Mesothelial cell of epicardium (in vitro differentiated cells): Measurements from ENCODE around the gene NACC2. TPM values are rescaled to one million over a fixed set of nuclear protein-coding genes. Genes with fewer than 3 reads are reported as not detected.

Source experiments
- DNase-seq, 2 experiments: peaks; one replicate each; pipeline ENCODE4 v3.0.0; 2021; ENCODE audit warnings: low spot score in 2 of 2; ENCODE audit not compliant: unreplicated experiment in 2 of 2
- H3K27ac Mint-ChIP-seq: 2 replicates; pipeline ENCODE4 v1.8.0; 2021; ENCODE audit warnings: mixed read lengths
- H3K27me3 Mint-ChIP-seq: 2 replicates; pipeline ENCODE4 v1.8.0; 2021; ENCODE audit warnings: low read depth, mixed read lengths
- H3K36me3 Mint-ChIP-seq: 2 replicates; pipeline ENCODE4 v1.8.0; 2021; ENCODE audit warnings: mixed read lengths
- H3K4me1 Mint-ChIP-seq: 2 replicates; pipeline ENCODE4 v1.8.0; 2021; ENCODE audit warnings: mixed read lengths
- H3K4me3 Mint-ChIP-seq: 2 replicates; pipeline ENCODE4 v1.8.0; 2021; ENCODE audit warnings: mild to moderate bottlenecking, moderate library complexity, mixed read lengths
- H3K9me3 Mint-ChIP-seq: 2 replicates; pipeline ENCODE4 v1.8.0; 2021; ENCODE audit warnings: mixed read lengths
- total RNA-seq: library from RNA; stranded (reverse); gene quantifications from 3 replicates; pipeline ENCODE4 v1.2.1, GENCODE V29; 2021
- TF ChIP-seq, protein P1 (sequence below): fragments of 200-600 bp; sonication (generic); IDR thresholded peaks from one replicate; pipeline ENCODE4 v1.5.0; 2021; ENCODE audit warnings: antibody characterized with exemption; ENCODE audit not compliant: unreplicated experiment

Gene NACC2, protein sequence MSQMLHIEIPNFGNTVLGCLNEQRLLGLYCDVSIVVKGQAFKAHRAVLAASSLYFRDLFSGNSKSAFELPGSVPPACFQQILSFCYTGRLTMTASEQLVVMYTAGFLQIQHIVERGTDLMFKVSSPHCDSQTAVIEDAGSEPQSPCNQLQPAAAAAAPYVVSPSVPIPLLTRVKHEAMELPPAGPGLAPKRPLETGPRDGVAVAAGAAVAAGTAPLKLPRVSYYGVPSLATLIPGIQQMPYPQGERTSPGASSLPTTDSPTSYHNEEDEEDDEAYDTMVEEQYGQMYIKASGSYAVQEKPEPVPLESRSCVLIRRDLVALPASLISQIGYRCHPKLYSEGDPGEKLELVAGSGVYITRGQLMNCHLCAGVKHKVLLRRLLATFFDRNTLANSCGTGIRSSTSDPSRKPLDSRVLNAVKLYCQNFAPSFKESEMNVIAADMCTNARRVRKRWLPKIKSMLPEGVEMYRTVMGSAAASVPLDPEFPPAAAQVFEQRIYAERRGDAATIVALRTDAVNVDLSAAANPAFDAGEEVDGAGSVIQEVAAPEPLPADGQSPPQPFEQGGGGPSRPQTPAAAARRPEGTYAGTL
- 18.4 to 20.0 TPM (median 19.1 TPM) in 3 replicates for total RNA-seq

DNA sequence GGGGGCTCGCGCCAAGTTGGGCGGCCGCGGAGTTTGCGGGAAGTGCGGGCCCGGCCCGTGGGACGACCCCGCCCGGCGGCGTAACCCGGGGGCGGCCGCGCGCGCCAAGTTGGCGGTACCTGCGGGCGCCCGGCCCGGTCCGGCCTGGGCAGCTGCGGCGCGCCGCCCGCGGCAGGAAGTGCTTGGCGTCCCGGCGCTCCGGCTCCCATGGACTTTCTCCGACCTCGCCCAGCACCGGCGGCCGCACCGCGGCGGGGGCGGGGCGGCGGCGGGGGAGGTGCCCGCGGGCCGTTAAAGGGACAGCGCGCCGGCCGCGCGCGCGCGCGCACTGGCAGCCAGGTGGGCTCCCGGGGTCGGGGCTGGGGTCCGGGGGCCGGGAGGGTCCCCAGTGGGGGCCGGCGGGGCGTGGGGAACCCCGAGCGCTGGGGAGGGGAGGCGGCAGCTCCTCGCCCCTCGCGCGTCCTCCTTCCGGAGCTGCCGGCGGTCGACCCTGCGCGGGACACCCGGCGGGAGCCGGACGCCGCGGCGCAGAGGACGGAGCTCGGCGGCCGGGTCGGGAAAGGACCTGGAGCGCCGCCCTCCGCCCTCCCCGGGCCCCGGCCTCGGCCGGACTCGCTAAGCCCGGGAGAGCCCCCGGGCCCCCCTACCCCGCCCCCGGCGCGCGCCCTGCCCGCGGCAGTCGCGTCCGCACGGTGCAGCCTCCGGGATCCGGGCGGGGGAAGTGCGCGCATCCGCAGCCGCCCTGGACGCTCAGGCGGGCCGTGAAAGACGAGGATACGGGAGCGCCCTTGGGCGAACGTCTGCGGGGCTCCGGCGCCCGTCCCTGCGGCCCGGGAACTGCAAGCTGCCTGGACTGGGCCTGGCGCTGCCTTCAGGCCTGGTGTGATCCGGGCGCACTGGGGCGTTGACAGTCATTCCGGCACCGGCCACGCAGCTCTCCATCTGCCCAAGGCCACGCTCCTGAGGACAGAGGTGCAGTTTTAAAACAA, at the start of gene NACC2:
NACC2 (minus strand) TSS at position 220 of the 989 bp plus-strand sequence. CDS start 44,768 bp downstream, outside the sequence.
- Mint-ChIP-seq H3K36me3 (no peaks in the 10 kb centered on the region), H3K9me3 (no peaks in the 10 kb centered on the region), H3K4me3 (peak within 1 kb of the TSS; percentile 66), H3K27me3 (peaks cover 2% of the 10 kb centered on the region), H3K27ac (no peak within 1 kb of the TSS), H3K4me1 (peaks cover 28% of the 10 kb centered on the region)
- TF ChIP-seq, protein P1, sequence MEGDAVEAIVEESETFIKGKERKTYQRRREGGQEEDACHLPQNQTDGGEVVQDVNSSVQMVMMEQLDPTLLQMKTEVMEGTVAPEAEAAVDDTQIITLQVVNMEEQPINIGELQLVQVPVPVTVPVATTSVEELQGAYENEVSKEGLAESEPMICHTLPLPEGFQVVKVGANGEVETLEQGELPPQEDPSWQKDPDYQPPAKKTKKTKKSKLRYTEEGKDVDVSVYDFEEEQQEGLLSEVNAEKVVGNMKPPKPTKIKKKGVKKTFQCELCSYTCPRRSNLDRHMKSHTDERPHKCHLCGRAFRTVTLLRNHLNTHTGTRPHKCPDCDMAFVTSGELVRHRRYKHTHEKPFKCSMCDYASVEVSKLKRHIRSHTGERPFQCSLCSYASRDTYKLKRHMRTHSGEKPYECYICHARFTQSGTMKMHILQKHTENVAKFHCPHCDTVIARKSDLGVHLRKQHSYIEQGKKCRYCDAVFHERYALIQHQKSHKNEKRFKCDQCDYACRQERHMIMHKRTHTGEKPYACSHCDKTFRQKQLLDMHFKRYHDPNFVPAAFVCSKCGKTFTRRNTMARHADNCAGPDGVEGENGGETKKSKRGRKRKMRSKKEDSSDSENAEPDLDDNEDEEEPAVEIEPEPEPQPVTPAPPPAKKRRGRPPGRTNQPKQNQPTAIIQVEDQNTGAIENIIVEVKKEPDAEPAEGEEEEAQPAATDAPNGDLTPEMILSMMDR: no peak
- DNase-seq: peak; percentile 46 to 59

DNA sequence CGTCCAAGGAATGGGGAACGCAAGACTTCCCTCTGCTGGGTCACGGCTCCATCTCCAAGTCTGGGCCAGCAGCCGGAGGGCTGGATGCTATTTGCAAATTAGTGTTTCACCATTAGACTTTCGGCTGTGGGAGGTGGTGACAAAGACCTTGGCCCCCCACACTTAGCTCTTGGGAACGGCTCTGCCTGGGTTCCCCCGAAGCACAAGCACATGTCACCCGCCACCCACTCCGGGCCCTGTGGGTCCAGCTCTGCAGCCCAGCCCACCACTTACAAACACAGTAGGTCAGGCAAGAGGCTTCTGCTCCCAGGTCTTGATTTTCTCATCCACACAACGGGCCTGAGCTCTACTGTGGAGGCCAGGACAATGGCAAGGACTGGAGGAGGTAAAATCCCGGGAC, 49.4 kb upstream of the NACC2 start:
- Mint-ChIP-seq H3K27ac (no peak overlapping the region), H3K27me3 (peaks cover 7% of the 10 kb centered on the region), H3K36me3 (no peaks in the 10 kb centered on the region), H3K4me3 (no peak overlapping the region), H3K4me1 (peaks cover 1% of the 10 kb centered on the region), H3K9me3 (no peaks in the 10 kb centered on the region)
- peak in 1 of 2 experiments; percentile 7 for DNase-seq
- TF ChIP-seq, protein P1: no peak

GRCh38 chr9:136143215-136144001, 48.3 kb upstream of the NACC2 start:
- peaks cover 10% of the 10 kb centered on the region for H3K27me3 Mint-ChIP-seq
- H3K27ac Mint-ChIP-seq: no peak overlapping the region
- TF ChIP-seq, protein P1: peak; percentile 25
- peaks cover 1% of the 10 kb centered on the region for H3K4me1 Mint-ChIP-seq
- no peak overlapping the region for H3K4me3 Mint-ChIP-seq
- no peaks in the 10 kb centered on the region for H3K9me3 Mint-ChIP-seq
- no peaks in the 10 kb centered on the region for H3K36me3 Mint-ChIP-seq
- DNase-seq: peak in 1 of 2 experiments; percentile 19

GRCh38 chr9:136142859-136143214, 47.7 kb upstream of the NACC2 start:
- H3K4me3 Mint-ChIP-seq: no peak overlapping the region
- H3K27ac Mint-ChIP-seq: no peak overlapping the region
- no peak for DNase-seq
- no peaks in the 10 kb centered on the region for H3K4me1 Mint-ChIP-seq
- H3K9me3 Mint-ChIP-seq: no peaks in the 10 kb centered on the region
- TF ChIP-seq, protein P1: no peak
- H3K36me3 Mint-ChIP-seq: no peaks in the 10 kb centered on the region
- H3K27me3 Mint-ChIP-seq: peaks cover 12% of the 10 kb centered on the region

GRCh38 chr9:136142414-136142796, 47.3 kb upstream of the NACC2 start:
- TF ChIP-seq, protein P1: no peak
- DNase-seq: no peak
- Mint-ChIP-seq H3K4me1 (no peaks in the 10 kb centered on the region), H3K9me3 (no peaks in the 10 kb centered on the region), H3K27ac (no peak overlapping the region), H3K36me3 (no peaks in the 10 kb centered on the region), H3K27me3 (peaks cover 12% of the 10 kb centered on the region), H3K4me3 (no peak overlapping the region)
